ENCODE results near the gene MTNR1B.

- TF ChIP-seq, protein P1, sequence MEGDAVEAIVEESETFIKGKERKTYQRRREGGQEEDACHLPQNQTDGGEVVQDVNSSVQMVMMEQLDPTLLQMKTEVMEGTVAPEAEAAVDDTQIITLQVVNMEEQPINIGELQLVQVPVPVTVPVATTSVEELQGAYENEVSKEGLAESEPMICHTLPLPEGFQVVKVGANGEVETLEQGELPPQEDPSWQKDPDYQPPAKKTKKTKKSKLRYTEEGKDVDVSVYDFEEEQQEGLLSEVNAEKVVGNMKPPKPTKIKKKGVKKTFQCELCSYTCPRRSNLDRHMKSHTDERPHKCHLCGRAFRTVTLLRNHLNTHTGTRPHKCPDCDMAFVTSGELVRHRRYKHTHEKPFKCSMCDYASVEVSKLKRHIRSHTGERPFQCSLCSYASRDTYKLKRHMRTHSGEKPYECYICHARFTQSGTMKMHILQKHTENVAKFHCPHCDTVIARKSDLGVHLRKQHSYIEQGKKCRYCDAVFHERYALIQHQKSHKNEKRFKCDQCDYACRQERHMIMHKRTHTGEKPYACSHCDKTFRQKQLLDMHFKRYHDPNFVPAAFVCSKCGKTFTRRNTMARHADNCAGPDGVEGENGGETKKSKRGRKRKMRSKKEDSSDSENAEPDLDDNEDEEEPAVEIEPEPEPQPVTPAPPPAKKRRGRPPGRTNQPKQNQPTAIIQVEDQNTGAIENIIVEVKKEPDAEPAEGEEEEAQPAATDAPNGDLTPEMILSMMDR (IDR thresholded peaks at IDR 0.05) = no peak
- no peak for TF ChIP-seq POLR2AphosphoS5 (IDR thresholded peaks at IDR 0.05)
These were observed 8.6 kb upstream of the MTNR1B start for GRCh38 chr11:92960886-92961285.

All from upper lobe of left lung (tissue), 4 donors.